GM21825 (cell line): ENCODE measurements around the gene LRRC32.
"Not testable (repeated sequence)": the region's sequence is repeated elsewhere in the genome, so short reads cannot be mapped to it uniquely, and the experiment has no call there.

Experiments used
- ATAC-seq: cut with Tn5 transposase; IDR thresholded peaks from one replicate; pipeline ENCODE4 v1.9.1; 2021; ENCODE audit warnings: mild to moderate bottlenecking, moderate library complexity; ENCODE audit not compliant: unreplicated experiment

Gene LRRC32

DNA sequence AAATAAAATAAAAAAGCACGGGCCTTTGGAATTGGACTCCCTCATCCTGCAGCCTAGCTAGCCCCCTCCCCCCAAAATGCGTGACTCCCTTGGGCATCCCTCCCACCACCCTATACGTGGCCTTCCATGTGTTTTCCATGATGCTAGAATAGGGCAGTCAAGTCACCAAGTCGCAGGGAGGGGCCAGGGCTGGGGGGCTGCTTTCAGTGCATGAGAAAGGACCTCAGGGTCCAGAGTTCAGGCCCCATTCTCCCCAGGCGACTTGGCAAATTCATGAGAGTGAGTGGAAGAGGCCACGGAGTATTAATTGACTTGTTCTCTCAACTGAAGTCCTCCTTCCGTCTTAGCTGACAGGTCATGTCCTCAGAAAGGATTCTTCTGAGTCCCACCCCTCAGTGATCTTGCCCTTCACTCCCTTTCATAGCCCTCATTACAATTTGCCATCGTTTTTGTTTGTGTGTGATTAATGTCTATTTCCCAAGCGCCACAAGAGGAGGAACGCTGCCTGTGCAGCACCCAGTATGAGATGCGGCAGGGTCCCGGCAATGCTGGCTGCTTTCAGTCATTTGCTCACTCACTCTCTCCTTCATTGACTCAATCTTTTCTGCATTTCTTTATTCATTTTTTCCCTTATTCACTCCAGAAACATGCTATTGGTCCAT, 17.4 kb downstream of the LRRC32 start:
- no peak for ATAC-seq

DNA sequence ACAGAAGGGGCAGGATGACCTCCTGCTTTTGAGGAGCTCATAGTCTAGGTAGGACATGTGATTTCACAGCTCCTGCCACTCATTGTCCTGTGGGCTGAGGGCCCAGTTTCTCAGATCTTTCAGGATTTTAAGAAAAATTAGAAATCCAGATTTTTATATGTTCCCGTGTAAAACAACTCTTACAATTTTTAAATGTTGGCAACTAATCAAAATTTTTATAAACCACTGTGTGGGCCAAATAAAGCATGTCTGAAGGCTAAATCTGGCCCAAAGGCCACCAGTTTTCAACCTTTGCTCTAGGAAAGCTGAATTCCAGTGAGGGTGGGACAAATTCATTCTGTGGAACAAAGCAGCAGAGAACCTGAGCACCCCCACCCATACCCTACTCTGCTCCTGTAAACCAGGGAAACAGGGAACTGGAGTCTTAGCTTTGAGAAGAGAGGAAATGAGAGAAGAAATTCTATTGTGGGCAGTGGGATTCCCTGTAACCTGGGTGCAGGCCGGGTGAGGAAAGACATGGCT, 20.6 kb downstream of the LRRC32 start:
- no peak for ATAC-seq

DNA sequence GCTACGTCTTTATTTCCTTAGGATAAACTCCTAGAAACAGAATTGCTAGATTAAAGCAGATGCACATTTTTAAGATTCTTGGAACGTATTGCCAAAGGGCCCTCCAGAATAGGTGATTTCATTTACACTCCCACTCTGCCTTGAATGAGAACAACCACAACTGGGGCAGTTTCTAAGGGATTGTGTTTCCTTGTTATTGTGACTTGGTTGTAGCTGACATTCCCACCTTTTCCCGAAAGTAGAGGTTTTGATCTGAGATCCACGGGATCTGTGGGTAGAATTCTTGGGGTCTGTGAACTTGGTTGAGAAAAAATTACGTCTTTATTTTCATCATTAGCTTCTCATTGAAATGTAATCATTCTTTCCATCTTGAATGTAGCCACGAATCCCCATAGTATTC, 21.5 kb downstream of the LRRC32 start:
- no peak for ATAC-seq

DNA sequence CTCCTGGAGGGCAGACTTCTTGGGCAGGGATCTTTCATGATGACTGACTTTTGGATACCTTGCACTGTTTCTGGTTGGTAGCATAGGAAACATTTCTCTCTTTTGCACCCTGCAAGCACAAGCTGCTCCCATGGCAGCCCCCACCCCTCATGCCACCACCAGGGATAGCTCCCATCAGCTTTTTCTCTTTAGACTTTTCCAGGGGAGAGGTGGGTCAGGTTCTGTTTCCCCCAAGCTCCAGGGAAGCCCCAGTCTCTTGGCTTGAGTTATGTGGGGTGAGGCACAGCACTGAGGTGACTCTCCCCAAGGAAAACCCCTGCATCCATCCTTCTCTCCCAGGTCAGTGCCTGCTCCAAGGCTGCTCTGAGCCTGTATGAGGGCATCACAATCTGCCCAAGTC, 22.5 kb downstream of the LRRC32 start:
- no peak for ATAC-seq

GRCh38 chr11:76646882-76647534, 23.5 kb downstream of the LRRC32 start:
- no peak for ATAC-seq

- ATAC-seq = no peak
Observed at GRCh38 chr11:76644591-76644990, 26.0 kb downstream of the LRRC32 start.

DNA sequence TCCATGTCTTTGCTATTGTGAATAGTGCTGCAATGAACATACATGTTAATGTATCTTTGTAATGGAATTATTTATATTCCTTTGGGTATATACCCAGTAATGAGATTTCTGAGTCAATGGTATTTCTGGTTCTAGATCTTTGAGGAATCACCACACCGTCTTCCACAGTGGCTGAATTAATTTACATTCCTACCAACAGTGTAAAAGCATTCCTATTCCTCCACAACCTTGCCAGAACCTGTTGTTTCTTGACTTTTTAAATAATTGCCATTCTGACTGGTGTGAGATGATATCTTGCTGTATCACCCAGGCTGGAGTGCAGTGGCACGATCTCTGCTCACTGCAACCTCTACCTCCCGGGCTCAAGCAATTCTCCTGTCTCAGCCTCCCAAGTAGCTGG, 26.8 kb downstream of the LRRC32 start:
- ATAC-seq = not testable (repeated sequence)

GRCh38 chr11:76642341-76642740, 28.2 kb downstream of the LRRC32 start:
- ATAC-seq = no peak

DNA sequence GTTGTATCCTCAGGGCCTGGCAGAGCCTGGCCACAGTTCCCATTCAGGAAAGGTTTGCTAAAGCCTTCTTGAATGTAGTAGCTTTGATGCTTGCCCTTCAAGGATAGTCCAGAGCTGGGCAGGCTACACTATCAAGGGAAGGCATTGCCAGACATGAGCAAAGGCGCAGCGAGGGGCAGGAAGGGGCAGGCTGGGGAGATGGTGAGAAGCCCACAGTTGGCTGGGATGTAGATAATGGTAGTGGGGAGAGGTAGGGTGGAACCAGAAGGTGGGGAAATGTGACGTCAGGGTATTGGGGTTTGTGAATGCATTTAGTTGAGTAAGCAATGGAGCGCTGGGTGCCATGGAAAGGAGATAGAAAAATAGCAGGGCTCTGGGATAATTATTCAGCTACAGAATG, 28.6 kb downstream of the LRRC32 start:
- no peak for ATAC-seq

DNA sequence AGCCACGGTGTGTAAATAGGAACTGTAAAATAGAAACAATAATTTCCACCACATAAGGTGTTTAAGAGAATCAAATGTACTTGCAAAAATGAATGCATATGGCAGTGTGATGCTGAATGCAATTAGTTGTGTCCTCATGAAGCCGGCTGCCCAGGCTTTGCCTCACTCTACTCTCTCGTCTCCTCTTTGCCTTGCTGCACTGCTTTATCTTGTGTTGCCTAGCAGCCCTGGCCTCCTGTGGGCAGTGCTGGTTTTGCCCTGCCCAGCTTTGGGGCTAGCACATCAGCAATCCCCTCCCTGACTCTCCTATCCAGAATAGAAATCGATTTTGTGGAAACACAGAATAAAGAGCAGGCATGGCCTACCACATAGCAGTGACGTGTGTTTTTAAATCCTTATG, 30.0 kb downstream of the LRRC32 start:
- ATAC-seq = no peak

DNA sequence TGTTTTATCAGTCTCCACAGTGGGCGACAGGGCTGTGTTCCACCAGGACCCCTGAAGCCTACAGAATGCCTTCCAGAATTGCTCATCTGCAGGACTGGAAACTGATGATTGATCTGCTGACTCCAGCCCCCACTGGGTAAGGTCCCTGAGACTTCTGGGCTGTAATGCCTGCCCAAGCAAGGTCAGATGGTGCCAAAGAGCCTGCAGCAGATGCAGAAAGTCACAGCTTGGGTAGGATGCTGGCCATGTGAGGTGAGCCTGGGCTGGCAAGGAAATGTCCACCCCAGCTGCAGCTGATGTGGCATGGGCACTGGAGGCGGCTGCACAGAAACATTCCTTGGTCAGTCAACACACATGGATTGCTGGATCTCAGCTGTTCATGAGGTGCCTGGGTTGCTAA, 30.9 kb downstream of the LRRC32 start:
- no peak for ATAC-seq

DNA sequence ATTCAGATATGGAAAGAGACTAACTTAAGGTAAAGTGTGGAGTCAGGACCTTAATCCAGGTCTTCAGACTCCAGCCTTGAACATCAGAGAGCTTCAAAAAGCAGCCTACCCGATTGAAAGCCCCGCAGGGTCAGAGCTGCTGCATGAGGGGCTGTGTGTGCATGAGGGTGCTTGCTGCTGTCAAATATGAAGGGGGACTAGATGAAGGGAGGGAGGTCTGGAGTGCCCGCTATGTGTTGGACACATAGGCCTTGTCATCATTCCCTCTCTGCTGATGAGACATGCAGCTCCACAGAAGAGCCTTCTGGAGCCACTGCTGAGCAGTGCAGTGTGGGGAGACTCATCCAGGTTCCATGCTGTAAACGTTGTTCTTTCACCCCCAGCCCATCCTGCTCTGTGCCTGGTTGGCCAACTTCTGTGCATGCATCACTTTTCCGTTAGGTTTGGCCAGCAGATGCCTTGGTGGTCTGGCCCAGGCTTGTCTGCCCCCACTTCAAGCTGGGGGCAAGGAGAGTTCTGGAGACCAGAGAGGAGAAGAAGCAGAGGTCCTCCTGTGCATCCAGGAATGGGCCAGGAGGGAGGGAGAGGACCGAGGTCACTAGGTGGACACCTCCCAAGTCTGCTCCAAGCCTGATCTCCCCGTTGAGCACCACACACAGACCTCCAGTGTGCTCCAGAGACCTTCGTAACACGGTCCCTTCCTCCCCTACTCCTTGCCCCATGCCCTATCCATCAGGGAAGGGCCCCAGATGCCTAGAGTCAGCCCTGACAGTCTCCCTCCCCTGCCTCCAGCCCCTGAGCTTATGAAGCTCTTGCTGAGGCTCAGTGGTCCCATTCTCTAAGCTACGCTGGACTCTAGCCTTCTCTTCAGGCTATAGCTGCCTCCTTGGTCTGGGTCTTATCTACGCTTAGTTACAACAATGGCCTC, 32.0 kb downstream of the LRRC32 start:
- ATAC-seq = no peak

DNA sequence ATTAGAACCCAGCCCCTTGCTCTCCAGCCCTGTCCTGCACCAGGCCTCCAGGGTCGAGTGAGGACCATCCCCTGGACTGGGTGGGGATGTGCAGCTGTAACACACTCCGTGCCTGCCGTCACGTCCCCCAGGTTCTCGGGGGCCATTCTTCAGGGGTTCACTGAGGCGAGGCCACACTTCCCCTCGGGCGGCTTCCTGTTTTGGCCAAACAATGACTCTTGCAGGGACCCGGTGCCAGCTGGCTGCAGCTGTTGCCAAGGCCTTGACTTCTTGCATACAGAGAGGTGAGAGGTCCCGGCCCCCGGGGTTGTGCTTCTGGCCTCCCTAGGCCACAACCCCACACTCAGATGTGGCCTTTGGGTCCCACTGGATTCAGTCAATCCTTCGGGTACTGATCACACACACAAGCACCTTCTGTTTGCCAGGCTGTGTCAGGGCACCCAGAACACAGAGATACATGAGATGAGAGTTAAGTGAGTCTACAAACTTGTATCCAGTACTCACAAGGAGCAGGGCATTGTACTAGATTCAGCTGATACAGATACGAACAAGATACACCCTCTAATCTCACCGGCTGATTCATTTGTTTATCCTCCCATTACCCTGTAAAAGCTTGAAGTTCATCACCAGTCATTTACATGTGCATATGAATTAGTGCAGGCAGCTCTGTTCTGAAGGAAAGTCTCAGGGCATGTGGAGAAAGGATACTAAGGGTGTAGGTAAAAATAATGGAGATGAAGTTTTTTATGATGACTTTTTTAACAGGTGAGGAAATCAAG, 32.9 kb downstream of the LRRC32 start:
- ATAC-seq = peak; percentile 93

- ATAC-seq = no peak
Observed at GRCh38 chr11:76636826-76637460, 33.6 kb downstream of the LRRC32 start.

DNA sequence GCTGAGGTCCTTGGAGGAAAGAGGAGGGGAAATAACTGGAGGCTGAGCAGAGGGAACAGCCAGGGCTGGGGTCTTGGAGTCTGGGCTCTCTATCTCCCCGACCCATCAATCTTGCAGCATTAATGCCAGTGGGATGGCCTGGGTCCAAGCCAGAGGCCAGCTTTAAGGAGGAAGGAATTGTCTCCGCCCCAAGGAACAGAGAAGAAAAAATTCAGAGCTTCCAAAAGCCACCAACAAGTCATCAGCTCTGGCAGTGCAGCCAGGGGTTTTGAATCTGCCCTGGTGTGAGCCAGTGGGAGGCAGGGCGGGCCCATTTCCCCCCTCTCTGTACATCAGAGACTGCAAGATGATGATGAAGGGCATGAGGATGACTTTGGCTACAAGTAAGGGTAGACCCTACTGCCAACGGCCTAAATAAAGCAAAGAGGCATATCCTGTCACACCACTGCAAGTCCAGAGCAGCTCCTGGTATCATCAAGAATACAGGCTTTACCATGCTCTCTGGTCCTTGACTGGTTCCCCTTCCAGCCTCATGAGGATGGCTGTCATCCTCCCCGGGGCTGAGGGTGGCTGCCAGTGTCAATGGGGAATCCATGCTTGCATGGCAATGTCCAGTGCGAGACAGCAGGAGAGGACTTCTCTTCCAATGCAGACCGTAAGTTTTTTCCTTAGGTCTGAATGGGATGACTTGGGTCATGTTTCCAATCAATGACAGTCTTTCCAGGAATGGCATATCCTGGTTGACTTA, 34.4 kb downstream of the LRRC32 start:
- ATAC-seq = no peak

GRCh38 chr11:76634886-76635285, 35.7 kb downstream of the LRRC32 start:
- ATAC-seq = no peak

- ATAC-seq = no peak
Observed at GRCh38 chr11:76632492-76632891, 38.1 kb downstream of the LRRC32 start.

DNA sequence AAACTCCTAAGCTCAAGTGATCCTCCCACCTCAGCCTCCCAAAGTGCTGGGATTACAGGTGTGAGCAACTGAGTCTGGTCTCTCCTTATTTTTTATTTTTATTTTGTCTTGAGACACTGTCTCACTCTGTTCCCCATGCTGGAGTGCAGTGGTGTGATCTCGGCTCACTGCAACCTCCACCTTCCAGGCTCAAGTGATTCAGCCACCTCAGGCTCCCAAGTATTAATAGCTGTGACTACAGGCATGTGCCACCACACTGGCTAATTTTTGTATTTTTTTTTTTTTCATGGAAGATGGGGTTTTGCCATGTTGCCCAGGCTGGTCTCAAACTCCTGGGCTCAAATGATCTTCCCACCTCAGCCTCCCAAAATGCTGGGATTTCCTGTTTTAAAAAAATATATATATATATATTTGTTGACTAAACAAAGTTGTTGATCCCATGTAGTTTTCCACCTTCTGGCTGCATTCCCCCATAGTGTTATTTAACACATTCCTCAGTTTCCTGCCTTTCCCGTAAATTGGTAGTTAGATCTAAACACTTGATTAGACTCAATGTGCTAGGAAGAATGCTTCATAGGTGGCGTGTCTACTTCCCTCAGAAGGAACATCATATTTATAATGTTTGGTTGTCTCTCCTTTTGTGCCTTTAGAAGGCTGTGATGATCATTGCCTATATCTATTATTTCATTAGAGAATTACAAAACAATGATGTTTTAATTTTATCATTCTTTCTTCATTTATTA, 38.8 kb downstream of the LRRC32 start:
- no peak for ATAC-seq
